SH-SY5Y (cell line): ENCODE measurements around the gene WBP2.

Source experiments
- GATA2 ChIP-seq: IDR thresholded peaks from 2 replicates; pipeline ENCODE4 v1.6.1; 2011; ENCODE audit warnings: mild to moderate bottlenecking, low read depth, low read length
- GATA3 ChIP-seq: IDR thresholded peaks from 2 replicates; pipeline ENCODE4 v1.6.1; 2011; ENCODE audit warnings: low read depth, mild to moderate bottlenecking, low read length, moderate library complexity

- TF ChIP-seq GATA2, result no peak
- TF ChIP-seq GATA3, result no peak
Observed at GRCh38 chr17:75819678-75820077, 35.5 kb downstream of the WBP2 start.
